SU-DHL-6 (cell line): ENCODE results near the gene ADD2.

ENCODE experiments used
- H2AFZ ChIP-seq: fragments of 200-600 bp; sonication (generic); 2 replicates; pipeline ENCODE4 v1.6.1; 2014; ENCODE audit warnings: low read depth, mild to moderate bottlenecking, moderate library complexity, mixed read lengths, antibody characterized with exemption, low read length; ENCODE audit not compliant: severe bottlenecking
- H3F3A ChIP-seq: fragments of 200-600 bp; shearing (Covaris generic); 2 replicates; pipeline ENCODE4 v1.6.0; 2016; ENCODE audit warnings: antibody characterized with exemption, mild to moderate bottlenecking; ENCODE audit not compliant: insufficient read depth
- H3K27ac ChIP-seq: fragments of 200-600 bp; sonication (generic); 2 replicates; pipeline ENCODE4 v1.5.1; 2016; ENCODE audit warnings: low read depth, mild to moderate bottlenecking, low read length, moderate library complexity, mixed read lengths
- H3K27me3 ChIP-seq: fragments of 200-600 bp; sonication (generic), shearing (Covaris generic); 2 replicates; pipeline ENCODE4 v1.6.0; 2014; ENCODE audit warnings: mild to moderate bottlenecking, low read length
- H3K36me3 ChIP-seq: fragments of 200-600 bp; sonication (generic); 2 replicates; pipeline ENCODE4 v1.6.1; 2014; ENCODE audit warnings: mild to moderate bottlenecking, low read length, mixed read lengths
- H3K4me2 ChIP-seq: fragments of 300-600, 200-600 bp; shearing (Covaris generic), sonication (generic); 2 replicates; pipeline ENCODE4 v1.6.0; 2014; ENCODE audit warnings: low read length, low read depth, mild to moderate bottlenecking; ENCODE audit not compliant: poor library complexity, severe bottlenecking
- H3K4me3 ChIP-seq: fragments of 200-600 bp; sonication (generic); 2 replicates; pipeline ENCODE4 v1.5.1; 2014; ENCODE audit warnings: antibody characterized with exemption, low read length, mild to moderate bottlenecking, mixed read lengths; ENCODE audit not compliant: insufficient read depth, poor library complexity, severe bottlenecking
- H3K79me2 ChIP-seq: fragments of 200-600 bp; sonication (generic); 2 replicates; pipeline ENCODE4 v1.6.1; 2014; ENCODE audit warnings: mild to moderate bottlenecking, low read length, moderate library complexity; ENCODE audit not compliant: insufficient read depth
- H3K9ac ChIP-seq: fragments of 200-600 bp; sonication (generic); 2 replicates; pipeline ENCODE4 v1.7.0; 2014; ENCODE audit warnings: mild to moderate bottlenecking, low read length
- H3K9me2 ChIP-seq: fragments of 200-600 bp; sonication (generic); replicated peaks from 2 replicates; pipeline ENCODE4 v1.6.1; 2014; ENCODE audit warnings: low read length; ENCODE audit not compliant: insufficient read depth
- H3K9me3 ChIP-seq: fragments of 200-600 bp; sonication (generic); 2 replicates; pipeline ENCODE4 v1.6.1; 2014; ENCODE audit warnings: low read length, mixed read lengths; ENCODE audit not compliant: insufficient read depth
- H4K20me1 ChIP-seq: fragments of 200-600 bp; sonication (generic); 2 replicates; pipeline ENCODE4 v1.6.1; 2014; ENCODE audit warnings: low read depth, mild to moderate bottlenecking, antibody characterized with exemption, low read length, moderate library complexity, mixed read lengths
- CTCF ChIP-seq: fragments of 200-600 bp; sonication (generic); IDR thresholded peaks from one replicate; pipeline ENCODE4 v1.5.1; 2017; ENCODE audit warnings: antibody characterized with exemption, mild to moderate bottlenecking, low read length, moderate library complexity; ENCODE audit not compliant: insufficient read depth, poor library complexity, severe bottlenecking
- EZH2phosphoT487 ChIP-seq: fragments of 200-600 bp; sonication (generic), shearing (Covaris generic); conservative IDR thresholded peaks from 2 replicates; pipeline ENCODE4 v1.6.1; 2018; ENCODE audit warnings: mild to moderate bottlenecking, antibody characterized with exemption, low read length, moderate library complexity, mixed read lengths

ADD2 gene

GRCh38 chr2:70738159-70738558 is 29.8 kb downstream of the ADD2 start:
- no peak overlapping the region for H3K9ac ChIP-seq
- no peak overlapping the region for H3K4me3 ChIP-seq
- no peaks in the 10 kb centered on the region for H3K36me3 ChIP-seq
- H3K79me2 ChIP-seq = no peaks in the 10 kb centered on the region
- no peaks in the 10 kb centered on the region for H3K27me3 ChIP-seq
- no peaks in the 10 kb centered on the region for H4K20me1 ChIP-seq
- no peaks in the 10 kb centered on the region for H3K9me3 ChIP-seq
- TF ChIP-seq CTCF (no peak), EZH2phosphoT487 (no peak)
- H3K9me2 ChIP-seq = no peaks in the 10 kb centered on the region
- no peaks in the 10 kb centered on the region for H3F3A ChIP-seq
- no peak overlapping the region for H3K27ac ChIP-seq
- H3K4me2 ChIP-seq = no peak overlapping the region
- H2AFZ ChIP-seq = no peak overlapping the region

GRCh38 chr2:70735071-70735470 is 32.9 kb downstream of the ADD2 start:
- no peak overlapping the region for H3K4me3 ChIP-seq
- no peak overlapping the region for H3K27ac ChIP-seq
- TF ChIP-seq EZH2phosphoT487 = no peak
- TF ChIP-seq CTCF = no peak
- no peaks in the 10 kb centered on the region for H3F3A ChIP-seq
- H3K79me2 ChIP-seq = no peaks in the 10 kb centered on the region
- H3K36me3 ChIP-seq = no peaks in the 10 kb centered on the region
- no peak overlapping the region for H3K4me2 ChIP-seq
- no peak overlapping the region for H2AFZ ChIP-seq
- H3K9ac ChIP-seq = no peak overlapping the region
- no peaks in the 10 kb centered on the region for H3K9me2 ChIP-seq
- no peaks in the 10 kb centered on the region for H3K27me3 ChIP-seq
- no peaks in the 10 kb centered on the region for H4K20me1 ChIP-seq
- H3K9me3 ChIP-seq = no peaks in the 10 kb centered on the region

GRCh38 chr2:70733646-70734180 is 34.3 kb downstream of the ADD2 start:
- H3K36me3 ChIP-seq = no peaks in the 10 kb centered on the region

More at GRCh38 chr2:70733646-70734180, 34.3 kb downstream of the ADD2 start:
- TF ChIP-seq CTCF = no peak
- H3K9me2 ChIP-seq = no peaks in the 10 kb centered on the region
- H3K27ac ChIP-seq = no peak overlapping the region
- no peaks in the 10 kb centered on the region for H3K27me3 ChIP-seq
- no peak overlapping the region for H3K4me2 ChIP-seq
- H3K4me3 ChIP-seq = no peak overlapping the region
- no peaks in the 10 kb centered on the region for H4K20me1 ChIP-seq
- H3K9me3 ChIP-seq = no peaks in the 10 kb centered on the region
- H3K79me2 ChIP-seq = no peaks in the 10 kb centered on the region
- no peak overlapping the region for H2AFZ ChIP-seq
- no peaks in the 10 kb centered on the region for H3F3A ChIP-seq
- H3K9ac ChIP-seq = no peak overlapping the region
